KMS-11 (cell line): ENCODE data around the gene SUMF2.
"Not testable (repeated sequence)": the region's sequence is repeated elsewhere in the genome, so short reads cannot be mapped to it uniquely, and the experiment has no call there.

Source experiments
- H2AFZ ChIP-seq: fragments of 200-600 bp; sonication (generic); 2 replicates; pipeline ENCODE4 v1.6.1; 2016; ENCODE audit warnings: antibody characterized with exemption, mixed run types, low read depth
- H3K27ac ChIP-seq: fragments of 200-600 bp; sonication (generic); 2 replicates; pipeline ENCODE4 v1.6.1; 2016; ENCODE audit warnings: mild to moderate bottlenecking, mixed run types
- H3K27me3 ChIP-seq: fragments of 200-600 bp; sonication (generic); 2 replicates; pipeline ENCODE4 v1.6.1; 2017; ENCODE audit warnings: mild to moderate bottlenecking, low read depth, mixed run types, moderate library complexity; ENCODE audit not compliant: insufficient read depth
- H3K36me3 ChIP-seq: fragments of 200-600 bp; sonication (generic); 2 replicates; pipeline ENCODE4 v1.6.1; 2017; ENCODE audit warnings: mild to moderate bottlenecking, mixed run types; ENCODE audit not compliant: insufficient read depth
- H3K4me1 ChIP-seq: fragments of 200-600 bp; sonication (generic); 2 replicates; pipeline ENCODE4 v1.6.1; 2016; ENCODE audit warnings: mild to moderate bottlenecking, low read depth, mixed run types; ENCODE audit not compliant: poor library complexity, severe bottlenecking
- H3K4me2 ChIP-seq: fragments of 200-600 bp; sonication (generic); 2 replicates; pipeline ENCODE4 v1.7.0; 2016; ENCODE audit warnings: mild to moderate bottlenecking, mixed run types
- H3K4me3 ChIP-seq: fragments of 200-600 bp; sonication (generic); IDR thresholded peaks from 2 replicates; pipeline ENCODE4 v1.6.1; 2017; ENCODE audit warnings: low read depth, low read length, mixed read lengths; ENCODE audit not compliant: insufficient read depth
- H3K79me2 ChIP-seq: fragments of 200-600 bp; sonication (generic); 2 replicates; pipeline ENCODE4 v1.6.1; 2016; ENCODE audit warnings: low read depth, mixed run types; ENCODE audit not compliant: insufficient read depth
- H3K9ac ChIP-seq: fragments of 200-600 bp; sonication (generic); 2 replicates; pipeline ENCODE4 v1.6.1; 2016; ENCODE audit warnings: mild to moderate bottlenecking, mixed run types
- H4K20me1 ChIP-seq: fragments of 200-600 bp; sonication (generic); 2 replicates; pipeline ENCODE4 v1.6.1; 2016; ENCODE audit warnings: mild to moderate bottlenecking, mixed run types; ENCODE audit not compliant: insufficient read depth
- CTCF ChIP-seq: fragments of 200-600 bp; sonication (generic); conservative IDR thresholded peaks from 2 replicates; pipeline ENCODE4 v1.6.1; 2017; ENCODE audit warnings: low read depth, mild to moderate bottlenecking, antibody characterized with exemption, low read length, moderate library complexity, mixed read lengths

The SUMF2 gene

GRCh38 chr7:56040730-56041129 lies 23.4 kb upstream of the SUMF2 start:
- Histone ChIP-seq H4K20me1 (no peaks in the 10 kb centered on the region), H3K27ac (no peak overlapping the region), H3K9ac (no peak overlapping the region), H3K36me3 (no peaks in the 10 kb centered on the region), H3K27me3 (no peaks in the 10 kb centered on the region), H3K79me2 (no peaks in the 10 kb centered on the region), H3K4me2 (no peak overlapping the region), H2AFZ (no peak overlapping the region), H3K4me1 (no peaks in the 10 kb centered on the region), H3K4me3 (no peak overlapping the region)
- TF ChIP-seq CTCF: no peak

GRCh38 chr7:56045758-56046157 lies 18.3 kb upstream of the SUMF2 start:
- peaks cover 13% of the 10 kb centered on the region for H3K79me2 ChIP-seq
- H3K27ac ChIP-seq, H3K4me2 ChIP-seq: not testable (repeated sequence)

GRCh38 chr7:56046721-56047445 lies 17.2 kb upstream of the SUMF2 start:
- TF ChIP-seq CTCF: no peak
- Histone ChIP-seq H3K4me2 (no peak overlapping the region), H3K4me1 (peaks cover 14% of the 10 kb centered on the region), H4K20me1 (no peaks in the 10 kb centered on the region), H3K27ac (no peak overlapping the region), H3K4me3 (no peak overlapping the region), H3K27me3 (no peaks in the 10 kb centered on the region), H3K9ac (no peak overlapping the region), H2AFZ (no peak overlapping the region), H3K79me2 (peaks cover 20% of the 10 kb centered on the region), H3K36me3 (no peaks in the 10 kb centered on the region)

More at GRCh38 chr7:56045758-56046157, 18.3 kb upstream of the SUMF2 start:
- H3K27me3 ChIP-seq, H3K9ac ChIP-seq, H3K36me3 ChIP-seq, H4K20me1 ChIP-seq, H3K4me3 ChIP-seq, H2AFZ ChIP-seq: not testable (repeated sequence)
- peaks cover 14% of the 10 kb centered on the region for H3K4me1 ChIP-seq

DNA sequence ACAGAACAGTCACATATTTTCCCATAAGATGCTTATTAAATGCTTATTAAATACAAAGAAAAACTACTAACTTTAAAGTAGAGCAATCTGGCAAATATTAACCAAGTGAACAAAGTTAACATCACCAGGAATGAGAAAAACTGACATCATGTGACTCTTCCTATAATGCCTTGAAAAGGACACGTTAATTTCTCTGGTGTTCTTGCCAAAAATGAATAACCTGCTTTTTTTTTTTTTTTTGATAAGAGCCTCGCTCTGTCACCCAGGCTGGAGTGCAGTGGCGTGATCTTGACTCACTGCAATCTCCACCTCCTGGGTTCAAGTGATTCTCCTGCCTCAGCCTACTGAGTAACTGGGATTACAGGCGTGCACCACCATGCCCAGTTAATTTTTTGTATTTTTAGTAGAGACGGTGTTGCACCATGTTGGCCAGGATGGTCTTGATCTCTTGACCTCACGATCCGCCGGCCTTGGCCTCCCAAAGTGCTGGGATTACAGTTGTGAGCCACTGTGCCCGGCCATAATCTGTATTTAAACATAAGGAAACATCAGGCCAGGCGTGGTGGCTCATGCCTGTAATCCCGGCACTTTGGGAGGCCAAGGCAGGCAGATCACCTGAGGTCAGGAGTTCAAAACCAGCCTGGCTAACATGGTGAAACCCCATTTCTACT lies 16.5 kb upstream of the SUMF2 start:
- H3K27ac ChIP-seq, H3K36me3 ChIP-seq, H2AFZ ChIP-seq, H3K4me3 ChIP-seq, H3K4me2 ChIP-seq, H3K27me3 ChIP-seq, H4K20me1 ChIP-seq, H3K9ac ChIP-seq: not testable (repeated sequence)
- peaks cover 27% of the 10 kb centered on the region for H3K79me2 ChIP-seq
- peaks cover 14% of the 10 kb centered on the region for H3K4me1 ChIP-seq

DNA sequence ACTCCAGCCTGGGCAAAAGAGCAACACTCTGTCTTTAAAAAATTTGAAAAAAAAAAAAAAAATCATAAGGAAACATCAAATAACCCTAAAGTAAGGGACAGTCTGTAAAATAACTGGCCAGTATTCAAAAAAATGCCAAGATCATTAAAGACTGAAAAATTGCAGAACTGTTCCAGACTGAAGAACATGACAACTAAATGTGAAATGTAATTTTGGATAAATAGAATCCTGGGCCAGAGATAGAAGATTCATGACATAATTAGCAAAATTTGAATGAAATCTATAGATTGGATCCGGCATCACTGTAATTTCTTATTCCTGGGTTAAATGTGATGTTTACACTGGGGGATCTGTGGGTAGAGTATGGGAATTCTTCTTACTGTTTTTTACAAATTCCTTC lies 15.8 kb upstream of the SUMF2 start:
- H4K20me1 ChIP-seq: no peaks in the 10 kb centered on the region
- no peaks in the 10 kb centered on the region; the same call in 1 of the 2 replicates for H3K36me3 ChIP-seq
- no peak overlapping the region for H2AFZ ChIP-seq
- peaks cover 34% of the 10 kb centered on the region for H3K79me2 ChIP-seq
- H3K4me2 ChIP-seq: no peak overlapping the region
- no peaks in the 10 kb centered on the region for H3K27me3 ChIP-seq
- no peak for TF ChIP-seq CTCF
- no peak overlapping the region for H3K4me3 ChIP-seq
- H3K27ac ChIP-seq: no peak overlapping the region
- H3K9ac ChIP-seq: no peak overlapping the region
- H3K4me1 ChIP-seq: peaks cover 20% of the 10 kb centered on the region

DNA sequence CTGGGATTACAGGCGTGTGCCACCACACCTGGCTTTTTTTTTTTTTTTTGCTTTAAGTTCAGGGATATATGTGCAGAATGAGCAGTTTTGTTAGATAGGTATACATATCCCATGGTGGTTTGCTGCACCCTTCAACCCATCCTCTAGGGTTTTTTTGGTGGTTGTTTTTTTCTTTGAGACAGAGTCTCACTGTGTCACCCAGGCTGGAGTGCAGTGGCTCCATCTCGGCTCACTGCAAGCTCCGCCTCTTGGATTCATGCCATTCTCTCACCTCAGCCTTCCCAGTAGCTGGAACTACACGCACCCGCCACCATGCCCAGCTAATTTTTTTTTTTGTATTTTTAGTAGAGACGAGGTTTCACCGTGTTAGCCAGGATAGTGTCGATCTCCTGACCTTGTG lies 15.3 kb upstream of the SUMF2 start:
- Histone ChIP-seq H3K79me2 (peaks cover 39% of the 10 kb centered on the region), H3K4me1 (peaks cover 25% of the 10 kb centered on the region)
- not testable (repeated sequence) for H3K27ac ChIP-seq, H3K36me3 ChIP-seq, H4K20me1 ChIP-seq, H3K4me3 ChIP-seq, H2AFZ ChIP-seq, H3K4me2 ChIP-seq, H3K9ac ChIP-seq, H3K27me3 ChIP-seq
